Body of pancreas (tissue), 4 donors: Measurements from ENCODE around the gene H6PD. TPM values are rescaled to one million over a fixed set of nuclear protein-coding genes. Genes with fewer than 3 reads are reported as not detected.

Experiments
- ATAC-seq: fragments of 150-250 bp; one replicate; pipeline ENCODE4 v1.9.1; 2016
- DNase-seq, 4 donors: peaks; one replicate each; pipeline ENCODE4 v3.0.0-alpha.2; 2019
- H3K27ac ChIP-seq, 4 donors: fragments of 200-600 bp; sonication (generic); 1 replicate in 3 of 4; 2 replicates in 1 of 4; pipeline versions ENCODE4 v1.5.1 to v1.6.1; 2016 to 2019; ENCODE audit warnings: mild to moderate bottlenecking in 1 of 4, mixed read lengths in 1 of 4, moderate library complexity in 1 of 4
- H3K27me3 ChIP-seq, 2 donors: fragments of 200-600 bp; sonication (generic); one replicate each; pipeline ENCODE4 v1.6.0; 2016; ENCODE audit warnings: mild to moderate bottlenecking in 1 of 2
- H3K36me3 ChIP-seq, 2 donors: fragments of 200-600 bp; sonication (generic); replicated peaks in 1 of 2; 2 replicates each; pipeline ENCODE4 v1.5.1; 2016; ENCODE audit warnings: low read depth in 2 of 2; ENCODE audit not compliant: insufficient read depth in 1 of 2
- H3K4me1 ChIP-seq: fragments of 200-600 bp; sonication (generic); one replicate; pipeline ENCODE4 v1.6.0; 2016
- H3K4me3 ChIP-seq, 2 donors: fragments of 200-600 bp; sonication (generic); 1 replicate in 1 of 2; 2 replicates in 1 of 2; pipeline ENCODE4 v1.5.1; 2016 to 2019
- H3K9me3 ChIP-seq, 3 donors: fragments of 200-600 bp; sonication (generic); 1 replicate in 2 of 3; 2 replicates in 1 of 3; pipeline ENCODE4 v1.5.1; 2016
- CTCF ChIP-seq, 7 experiments: fragments of 450-650 bp in 4 of 7; fragments of 200-600 bp in 3 of 7; sonication (generic) in 3 of 7; IDR thresholded peaks; one replicate each; pipeline ENCODE4 v1.5.1; 2016 to 2019; ENCODE audit warnings: antibody characterized with exemption in 7 of 7
- POLR2A ChIP-seq, 3 donors: fragments of 450-650 bp; IDR thresholded peaks; one replicate each; pipeline ENCODE4 v1.6.1; 2016; ENCODE audit warnings: antibody characterized with exemption in 3 of 3, mild to moderate bottlenecking in 2 of 3
- WGBS, 2 donors: methylation state at CpG; one replicate each; pipeline ENCODE4 v1.1.5; 2017; 5-methylcytosine and 5-hydroxymethylcytosine counted together
- intact Hi-C: fragments of 100-400 bp; cut with DNase I; formaldehyde crosslinking; loops from one replicate; pipeline ENCODE4 v1.15.1; 2023
- total RNA-seq, 2 donors: library from RNA; depleted of rRNA; stranded (reverse); fragments of >200 nt; gene quantifications; one replicate each; pipeline ENCODE4 v1.1.0, GENCODE V29; 2016

H6PD gene
- total RNA-seq, 2 donors from 2014 or later, result 24.1 to 35.6 TPM

- H3K4me1 ChIP-seq, result peaks cover 4% of the 10 kb centered on the region
- no peaks in the 10 kb centered on the region for H3K9me3 ChIP-seq
- WGBS, 2 donors, result 73 to 78% methylated on average over 10 of the region's 10 CpGs
- no peak for TF ChIP-seq CTCF (IDR thresholded peaks at IDR 0.05)
- no peak for TF ChIP-seq POLR2A (IDR thresholded peaks at IDR 0.05)
- H3K36me3 ChIP-seq, result no peaks in the 10 kb centered on the region
- H3K27me3 ChIP-seq, result no peaks in the 10 kb centered on the region
- intact Hi-C loops, result no loop called here
- H3K27ac ChIP-seq, result no peak overlapping the region
- DNase-seq, result no peak
- H3K4me3 ChIP-seq, result no peak overlapping the region
- no peak for ATAC-seq
Observed at GRCh38 chr1:9191231-9191630, 43.3 kb upstream of the H6PD start.

DNA sequence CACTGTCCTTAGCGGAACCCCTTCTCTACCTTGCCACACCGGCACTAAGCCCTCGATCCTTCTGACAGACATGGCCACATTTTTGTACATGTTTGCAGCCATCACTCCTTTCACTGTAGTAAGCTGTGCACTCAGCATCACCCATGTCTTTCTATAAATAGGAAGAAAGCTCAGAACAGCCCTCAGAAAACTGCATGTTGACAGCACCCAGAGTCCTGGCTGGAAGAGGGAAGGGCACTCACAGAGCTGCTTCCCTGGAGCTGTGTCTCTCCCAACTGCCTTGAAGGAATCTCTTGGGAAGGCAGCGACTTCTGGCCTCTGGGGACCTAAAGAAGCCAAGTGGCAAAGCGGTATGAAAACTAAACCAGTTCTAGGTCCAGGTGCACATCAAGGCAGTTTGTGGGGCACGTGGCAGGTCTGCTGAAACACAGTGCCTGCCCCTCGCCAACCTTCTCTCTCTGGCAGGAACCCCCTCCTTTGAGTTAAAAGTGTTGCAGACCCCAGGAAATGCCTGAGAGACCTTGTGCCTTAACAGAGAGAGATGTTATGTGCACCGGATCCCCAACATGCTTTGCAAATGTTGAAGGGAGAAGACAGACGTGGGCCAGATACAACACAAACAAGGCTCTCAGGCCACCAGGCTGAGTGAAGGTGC, 41.9 kb upstream of the H6PD start:
- Histone ChIP-seq H3K4me1 (peaks cover 4% of the 10 kb centered on the region), H3K36me3 (no peaks in the 10 kb centered on the region), H3K9me3 (no peaks in the 10 kb centered on the region), H3K4me3 (no peak overlapping the region), H3K27ac (no peak overlapping the region), H3K27me3 (no peaks in the 10 kb centered on the region)
- 59 to 72% methylated on average over 7 to 9 of the region's 9 CpGs for WGBS, 2 donors
- TF ChIP-seq POLR2A (IDR thresholded peaks at IDR 0.05) (no peak), CTCF (IDR thresholded peaks at IDR 0.05) (no peak)
- ATAC-seq, result no peak
- intact Hi-C loops, result no loop called here
- DNase-seq, result no peak

- intact Hi-C loops, result no loop called here
- ATAC-seq, result no peak
- WGBS, 2 donors, result 25 to 27% methylated on average over 4 to 5 of the region's 5 CpGs
Observed at GRCh38 chr1:9193233-9193625, 41.3 kb upstream of the H6PD start.

DNA sequence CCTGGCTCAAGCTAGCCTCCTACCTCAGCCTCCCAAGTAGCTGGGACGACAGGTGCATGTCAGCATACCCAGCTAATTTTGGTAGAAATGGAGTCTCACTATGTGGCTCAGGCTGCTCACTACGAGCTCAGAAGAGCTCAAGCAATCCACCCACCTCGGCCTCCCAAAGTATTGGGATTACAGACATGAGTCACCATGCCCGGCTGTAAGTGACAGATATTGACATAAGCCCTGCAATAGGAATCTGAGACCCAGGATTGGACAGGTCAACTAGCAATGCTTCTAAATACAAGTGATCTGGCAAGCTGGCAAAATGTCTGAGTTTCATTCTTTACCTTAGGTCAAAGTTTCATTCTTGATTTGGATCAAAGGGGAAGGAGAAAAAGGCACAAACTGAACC, 40.5 kb upstream of the H6PD start:
- TF ChIP-seq POLR2A (IDR thresholded peaks at IDR 0.05), result no peak
- no peak for TF ChIP-seq CTCF (IDR thresholded peaks at IDR 0.05)
- no peaks in the 10 kb centered on the region for H3K9me3 ChIP-seq
- no peak overlapping the region for H3K27ac ChIP-seq
- intact Hi-C loops, result no loop called here
- no peaks in the 10 kb centered on the region for H3K36me3 ChIP-seq
- no peak overlapping the region for H3K4me3 ChIP-seq
- 52 to 58% methylated on average over 4 of the region's 4 CpGs for WGBS, 2 donors
- ATAC-seq (no peak), DNase-seq (no peak)
- peaks cover 9% of the 10 kb centered on the region for H3K4me1 ChIP-seq
- no peaks in the 10 kb centered on the region for H3K27me3 ChIP-seq

More at GRCh38 chr1:9193233-9193625, 41.3 kb upstream of the H6PD start:
- no peak overlapping the region for H3K27ac ChIP-seq
- peaks cover 5% of the 10 kb centered on the region for H3K4me1 ChIP-seq
- DNase-seq, result no peak
- H3K27me3 ChIP-seq, result no peaks in the 10 kb centered on the region
- no peak overlapping the region for H3K4me3 ChIP-seq
- no peaks in the 10 kb centered on the region for H3K36me3 ChIP-seq
- TF ChIP-seq POLR2A (IDR thresholded peaks at IDR 0.05) (no peak), CTCF (IDR thresholded peaks at IDR 0.05) (no peak)
- H3K9me3 ChIP-seq, result no peaks in the 10 kb centered on the region

DNA sequence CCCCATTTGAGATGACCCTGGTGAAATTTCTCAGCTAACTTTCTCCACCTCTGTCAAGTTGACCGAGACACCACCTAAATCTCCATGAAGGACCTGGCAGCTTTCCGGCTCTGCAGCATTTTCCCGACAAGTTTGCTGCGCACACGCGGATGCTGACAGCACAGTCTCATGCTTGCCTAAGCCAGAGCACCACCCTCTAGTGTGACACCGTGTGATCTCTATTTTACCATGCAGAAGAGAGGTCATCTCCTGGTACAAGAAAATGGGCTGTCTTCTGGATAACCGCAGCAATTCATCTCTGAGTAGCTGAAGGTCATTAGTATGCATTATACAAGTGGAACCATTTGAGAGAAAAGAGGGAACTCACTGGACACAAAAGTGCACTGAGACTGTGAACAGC, 38.9 kb upstream of the H6PD start:
- intact Hi-C loops, result loop anchor here (5.0 kb wide), 1 partner anchor 53 kb away; no protein-coding TSS in a partner anchor
- DNase-seq (no peak), ATAC-seq (no peak)
- H3K36me3 ChIP-seq, result no peaks in the 10 kb centered on the region
- TF ChIP-seq CTCF (IDR thresholded peaks at IDR 0.05) (no peak), POLR2A (IDR thresholded peaks at IDR 0.05) (no peak)
- no peaks in the 10 kb centered on the region for H3K9me3 ChIP-seq
- no peak overlapping the region for H3K27ac ChIP-seq
- H3K4me3 ChIP-seq, result no peak overlapping the region
- H3K27me3 ChIP-seq, result no peaks in the 10 kb centered on the region
- peaks cover 9% of the 10 kb centered on the region for H3K4me1 ChIP-seq
- WGBS, 2 donors, result 75 to 77% methylated on average over 8 of the region's 8 CpGs
